HG03066 (cell line): ENCODE results near the gene GTSE1.

ENCODE experiments used
- ATAC-seq: cut with Tn5 transposase; IDR thresholded peaks from one replicate; pipeline ENCODE4 v1.9.1; 2021; ENCODE audit warnings: low read depth; ENCODE audit not compliant: unreplicated experiment

Gene GTSE1

GRCh38 chr22:46323162-46323561 is 26.5 kb downstream of the GTSE1 start:
- ATAC-seq, result no peak

- ATAC-seq, result no peak
Observed at GRCh38 chr22:46326066-46326680, 29.5 kb downstream of the GTSE1 start.

DNA sequence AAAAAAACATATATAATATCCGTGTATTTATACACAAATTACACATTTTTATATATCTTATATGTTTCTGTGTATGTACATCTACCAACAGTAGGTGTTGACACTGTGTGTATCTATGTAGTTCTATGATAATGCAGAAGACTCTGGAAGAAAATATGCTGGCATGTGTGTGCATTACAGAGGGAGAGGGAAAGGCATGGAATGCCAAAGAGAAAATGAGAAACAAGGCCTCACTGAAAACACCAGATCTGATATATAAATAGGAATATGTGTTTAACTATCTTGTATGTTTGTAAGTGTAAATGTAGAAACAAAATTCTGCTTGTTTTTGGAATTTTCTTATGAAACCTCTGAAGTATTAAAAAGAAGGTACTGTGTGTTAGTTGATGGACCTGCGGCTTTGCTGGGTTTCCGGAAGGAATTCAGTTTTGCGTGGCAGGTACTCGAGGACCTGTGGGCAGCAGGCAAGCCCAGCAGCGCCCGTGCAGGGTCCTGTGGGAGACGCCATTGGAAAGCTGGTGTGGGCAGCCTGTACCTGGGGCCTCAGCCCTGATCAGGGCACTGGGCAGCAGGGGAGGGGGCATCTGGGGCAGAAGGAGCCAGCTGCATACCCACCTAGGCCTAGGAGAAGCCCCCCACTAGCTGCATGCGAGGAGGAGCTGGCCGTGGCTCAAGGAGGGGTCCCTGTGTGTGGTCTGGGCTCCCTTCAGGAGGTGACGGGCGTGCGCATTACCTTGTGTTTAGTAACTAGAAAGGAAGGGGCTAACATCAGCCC is 31.2 kb downstream of the GTSE1 start:
- ATAC-seq, result no peak

DNA sequence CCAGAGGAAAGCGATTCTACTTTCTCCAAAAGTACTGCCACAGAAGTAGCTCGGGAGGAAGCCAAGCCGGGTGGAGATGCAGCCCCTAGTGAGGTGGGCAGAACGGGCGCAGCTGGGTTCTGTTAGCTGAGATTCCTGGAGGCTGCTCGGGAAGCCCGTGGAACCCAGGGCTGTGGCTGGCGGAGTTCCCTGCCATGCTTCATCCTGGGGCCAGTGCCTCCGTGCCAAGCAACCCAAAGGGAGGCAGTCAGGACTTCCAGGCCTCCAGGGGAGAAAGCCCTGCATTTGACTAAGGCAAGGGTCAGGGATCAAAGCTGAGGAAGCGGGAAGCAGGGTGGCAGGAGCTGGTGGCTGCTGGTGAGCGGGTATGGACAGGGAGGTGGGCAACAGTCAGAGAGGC is 32.1 kb downstream of the GTSE1 start:
- ATAC-seq, result no peak

GRCh38 chr22:46329616-46330015 is 32.9 kb downstream of the GTSE1 start:
- ATAC-seq, result no peak

DNA sequence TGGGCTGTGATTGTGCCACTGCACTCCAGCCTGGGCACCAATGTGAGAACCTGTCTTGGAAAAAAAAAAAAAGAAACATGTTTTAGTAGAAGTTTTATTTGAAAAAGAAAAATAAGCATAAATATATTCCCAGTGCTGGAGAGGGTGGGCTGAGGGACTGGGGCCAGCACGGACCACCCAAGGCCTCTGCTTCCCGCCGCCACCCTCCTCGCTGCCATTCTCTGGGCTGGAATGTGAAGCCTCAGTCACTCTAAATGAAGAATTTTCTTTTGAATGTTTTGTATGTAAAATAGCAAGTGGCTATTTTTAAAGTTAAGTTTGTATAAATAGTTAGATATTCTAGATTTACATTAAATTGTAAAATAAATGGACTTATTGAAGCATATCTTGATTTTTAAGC is 33.8 kb downstream of the GTSE1 start:
- ATAC-seq, result no peak

GRCh38 chr22:46331496-46331895 is 34.8 kb downstream of the GTSE1 start:
- ATAC-seq, result no peak

DNA sequence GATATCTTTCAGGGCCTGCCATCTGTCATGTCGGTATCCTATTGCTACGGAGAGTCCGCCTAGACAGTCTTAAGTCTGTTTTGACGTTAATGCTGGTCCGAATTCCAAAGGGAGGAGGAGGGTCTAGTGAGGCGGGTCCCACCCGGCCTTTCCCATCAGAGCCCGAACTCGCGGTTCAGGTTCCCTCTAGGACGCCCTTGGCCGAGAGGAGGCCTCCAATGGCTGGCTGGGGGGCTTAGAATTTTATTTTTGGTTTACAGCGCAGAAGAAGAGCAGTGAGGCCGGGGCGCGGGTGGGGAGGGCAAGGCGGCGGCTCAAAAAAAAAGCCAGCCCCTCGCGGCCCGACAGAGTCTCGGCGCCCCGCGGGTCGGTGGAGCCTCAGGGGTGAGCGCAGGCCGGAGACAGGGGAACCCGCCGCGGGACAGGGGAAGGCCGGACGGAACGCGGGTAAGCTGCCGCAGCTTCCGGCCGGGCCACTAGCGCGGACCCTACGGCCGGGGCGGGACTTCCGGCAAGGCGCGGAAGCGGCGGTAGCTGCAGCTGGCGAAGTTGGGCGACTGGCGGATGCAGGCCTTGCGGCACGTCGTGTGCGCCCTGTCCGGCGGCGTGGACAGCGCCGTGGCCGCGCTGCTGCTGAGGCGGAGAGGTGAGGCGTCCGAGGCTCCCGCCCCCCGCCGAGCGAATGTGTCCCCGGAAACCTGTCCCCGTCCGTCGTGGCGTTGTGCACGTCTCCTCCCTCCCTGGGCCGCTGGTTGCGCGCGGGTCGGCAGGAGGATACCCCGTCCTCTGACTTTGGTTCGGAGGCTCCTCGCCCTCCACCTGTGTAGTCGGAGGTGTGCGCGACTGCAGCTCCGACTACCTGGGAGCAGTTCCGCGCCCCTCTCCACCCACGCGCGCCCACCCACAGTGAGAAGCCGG is 38.8 kb downstream of the GTSE1 start, which contains the start of gene TRMU:
Gene TRMU, plus strand, starts transcription at position 514 of the 918 bp plus-strand sequence. Its CDS starts 51 bp downstream, at position 565.
- ATAC-seq, result peak; percentile 91

DNA sequence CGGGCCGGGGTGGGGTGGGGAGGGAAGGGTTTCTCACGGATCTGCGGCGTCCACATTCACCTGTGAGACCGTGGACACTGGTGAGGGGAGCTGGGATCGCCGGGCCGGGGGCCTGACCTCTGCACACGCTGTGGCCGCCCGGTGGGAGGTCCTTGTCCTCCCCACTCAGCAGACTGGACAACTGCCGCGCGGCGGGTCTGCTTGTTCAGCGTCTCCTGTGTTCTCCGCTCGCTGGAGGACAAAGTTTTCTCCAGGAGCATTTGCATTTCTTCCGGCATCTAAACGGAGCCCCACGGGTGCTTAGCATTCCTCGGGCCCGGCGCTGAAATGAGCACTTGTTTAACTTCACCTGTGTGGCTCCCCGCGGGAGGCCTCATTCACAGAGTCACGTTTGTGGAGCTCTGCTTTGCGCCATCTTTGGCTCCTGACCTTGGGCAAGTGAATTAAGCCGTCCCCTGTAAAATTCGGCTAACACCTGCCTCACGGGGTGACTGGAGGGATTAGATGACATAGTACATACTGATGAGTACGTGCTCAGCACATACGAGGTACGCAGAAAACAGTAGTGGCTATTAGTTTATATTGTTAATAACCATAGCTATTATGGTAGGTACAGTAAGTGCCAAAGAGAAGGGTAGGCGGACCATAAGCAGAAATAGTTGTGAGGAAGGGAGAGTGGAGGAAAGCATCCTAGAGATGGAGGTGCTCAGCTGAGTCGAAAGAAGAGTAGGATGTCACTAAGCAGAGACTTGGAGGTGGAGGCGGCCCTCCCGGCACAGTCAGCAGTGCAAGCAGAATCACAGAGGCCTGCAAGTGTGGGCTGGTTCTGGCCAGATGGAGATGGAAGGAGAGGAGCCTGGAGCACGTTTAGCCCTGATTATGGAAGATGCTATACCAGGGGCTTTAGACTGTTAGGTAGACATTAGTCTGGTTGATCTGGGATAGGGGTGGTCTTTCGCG is 39.7 kb downstream of the GTSE1 start:
- ATAC-seq, result peak; percentile 6

DNA sequence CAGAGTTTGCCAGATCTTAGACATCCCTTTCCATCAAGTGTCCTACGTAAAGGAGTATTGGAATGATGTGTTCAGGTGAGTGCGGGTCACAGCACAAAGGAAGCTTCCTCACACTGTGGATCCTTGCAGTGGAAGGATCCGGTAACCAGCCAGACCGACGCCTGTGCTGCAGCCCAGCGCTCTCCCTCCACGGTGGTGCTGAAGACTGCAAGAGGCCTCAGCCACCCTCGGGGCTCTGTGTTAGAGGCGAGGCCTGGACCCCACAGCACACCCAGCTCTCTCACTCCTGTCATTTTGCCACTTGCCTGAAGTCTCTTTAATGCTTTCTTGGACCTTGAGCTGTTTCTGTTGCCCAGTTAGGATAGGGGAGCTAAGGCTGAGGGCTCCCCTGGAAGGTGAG is 41.2 kb downstream of the GTSE1 start:
- ATAC-seq, result no peak

DNA sequence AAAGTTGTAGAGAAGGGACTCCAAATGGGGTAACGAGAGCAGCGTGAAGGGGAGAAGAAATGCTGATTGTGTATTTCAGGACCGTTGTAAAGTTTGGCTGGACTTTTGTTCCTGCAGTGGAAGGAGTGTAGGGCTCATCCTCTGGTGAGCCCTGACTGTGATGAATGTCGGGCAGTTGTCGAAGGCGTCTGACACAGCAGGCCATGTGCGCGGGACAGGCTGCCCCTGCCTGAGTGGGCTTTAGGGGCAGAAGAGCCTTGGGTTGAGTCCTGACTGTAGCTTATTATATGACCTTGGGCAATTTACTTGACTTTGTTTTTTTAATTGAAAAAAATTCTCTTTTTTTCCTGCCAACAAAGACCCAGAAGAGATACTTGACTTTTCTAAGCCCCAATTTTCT is 42.0 kb downstream of the GTSE1 start:
- ATAC-seq, result no peak

DNA sequence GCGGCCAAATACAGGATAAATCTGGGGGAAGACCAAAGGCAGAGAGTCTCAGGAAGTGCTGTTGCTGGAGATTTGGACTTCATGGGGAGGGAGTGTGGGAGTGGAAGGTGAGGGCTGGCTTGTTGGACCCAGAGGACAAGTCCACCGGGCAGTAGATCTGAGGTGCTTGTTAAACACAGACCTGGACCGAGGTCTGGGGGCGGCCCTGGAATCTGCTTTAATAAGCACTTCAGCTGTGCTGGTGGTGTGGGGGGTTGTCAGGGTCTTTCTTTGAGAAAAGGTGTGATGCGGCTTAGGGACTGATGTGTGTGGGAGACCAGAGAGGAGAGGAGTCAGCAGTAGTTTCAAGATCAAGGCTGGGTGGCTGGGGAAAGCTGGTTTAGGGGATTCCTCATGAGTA is 43.3 kb downstream of the GTSE1 start:
- ATAC-seq, result no peak

- no peak for ATAC-seq
Observed at GRCh38 chr22:46340676-46341075, 44.0 kb downstream of the GTSE1 start.

GRCh38 chr22:46346680-46347405 is 50.2 kb downstream of the GTSE1 start:
- ATAC-seq, result no peak

GRCh38 chr22:46347646-46348045 is 51.0 kb downstream of the GTSE1 start:
- ATAC-seq, result no peak

- ATAC-seq, result no peak
Observed at GRCh38 chr22:46348099-46348695, 51.5 kb downstream of the GTSE1 start.

GRCh38 chr22:46349238-46349637 is 52.6 kb downstream of the GTSE1 start:
- ATAC-seq, result no peak

- no peak for ATAC-seq
Observed at GRCh38 chr22:46349681-46350080, 53.0 kb downstream of the GTSE1 start.

DNA sequence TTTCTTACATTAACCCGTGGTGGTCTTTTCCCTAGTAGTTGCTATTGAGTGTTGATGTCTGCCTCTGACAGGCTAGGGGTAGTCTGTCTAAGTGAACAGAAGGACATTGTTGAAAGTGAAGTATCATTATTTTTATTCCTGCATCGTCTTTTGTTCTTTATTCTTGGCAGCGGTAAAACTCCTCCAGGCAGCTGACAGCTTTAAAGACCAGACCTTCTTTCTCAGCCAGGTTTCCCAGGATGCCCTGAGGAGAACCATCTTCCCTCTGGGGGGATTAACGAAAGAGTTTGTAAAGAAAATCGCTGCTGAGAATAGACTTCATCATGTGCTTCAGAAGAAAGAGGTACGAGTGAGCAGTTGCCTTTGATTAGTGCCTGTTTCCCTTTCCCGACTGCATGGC is 53.5 kb downstream of the GTSE1 start:
- ATAC-seq, result no peak
